HepG2 (cell line): ENCODE results near the gene UNC13D. TPM values are rescaled to one million over a fixed set of nuclear protein-coding genes. Genes with fewer than 3 reads are reported as not detected.
A peak's percentile ranks its signal among the peaks of the same experiment; 100 is the strongest.

Source experiments
- AFF4 ChIP-seq: sonication (generic); formaldehyde crosslinking; IDR thresholded peaks from 2 replicates; pipeline ENCODE4 v1.4.0; 2020; ENCODE audit warnings: missing genetic modification reagents
- CBFB ChIP-seq: sonication (generic); formaldehyde crosslinking; IDR thresholded peaks from 2 replicates; pipeline ENCODE4 v1.4.0; 2020; ENCODE audit warnings: missing genetic modification reagents
- CHD4 ChIP-seq: fragments of 200-600 bp; sonication (generic); IDR thresholded peaks from 2 replicates; pipeline ENCODE4 v1.7.0; 2017; ENCODE audit warnings: mild to moderate bottlenecking, low read length, borderline replicate concordance
- GTF2F1 ChIP-seq: fragments of 150-350 bp; IDR thresholded peaks from 2 replicates; pipeline ENCODE4 v1.6.1; 2014; ENCODE audit warnings: low read length
- HES4 ChIP-seq: sonication (generic); formaldehyde crosslinking; IDR thresholded peaks from 2 replicates; pipeline ENCODE4 v1.9.0; 2021; ENCODE audit warnings: mild to moderate bottlenecking, missing genetic modification reagents, borderline replicate concordance
- IKZF1 ChIP-seq: fragments of 450-650 bp; IDR thresholded peaks from 2 replicates; pipeline ENCODE4 v1.7.1; 2016
- MATR3 ChIP-seq: sonication (generic); formaldehyde crosslinking; IDR thresholded peaks from 2 replicates; pipeline ENCODE4 v1.4.0; 2020; ENCODE audit warnings: missing genetic modification reagents
- NFKB2 ChIP-seq: sonication (generic); formaldehyde crosslinking; IDR thresholded peaks from 2 replicates; pipeline ENCODE4 v1.4.0; 2020; ENCODE audit warnings: missing genetic modification reagents, borderline replicate concordance
- PLRG1 ChIP-seq: fragments of 450-650 bp; conservative IDR thresholded peaks from 2 replicates; pipeline ENCODE4 v1.6.1; 2016
- PREB ChIP-seq: sonication (generic); formaldehyde crosslinking; IDR thresholded peaks from 2 replicates; pipeline ENCODE4 v1.4.0; 2020; ENCODE audit warnings: missing genetic modification reagents
- PTBP1 ChIP-seq: fragments of 200-400 bp; formaldehyde crosslinking; IDR thresholded peaks from 2 replicates; pipeline ENCODE4 v1.6.1; 2018; ENCODE audit warnings: low read length, low read depth; ENCODE audit not compliant: poor library complexity, severe bottlenecking
- REL ChIP-seq: sonication (generic); formaldehyde crosslinking; conservative IDR thresholded peaks from 2 replicates; pipeline ENCODE4 v1.8.0; 2022; ENCODE audit warnings: mild to moderate bottlenecking, missing genetic modification reagents, moderate library complexity
- RFX1 ChIP-seq: fragments of 450-650 bp; IDR thresholded peaks from 2 replicates; pipeline ENCODE4 v1.6.1; 2017
- SAFB2 ChIP-seq: sonication (generic); formaldehyde crosslinking; IDR thresholded peaks from 2 replicates; pipeline ENCODE4 v1.5.1; 2020; ENCODE audit warnings: missing genetic modification reagents, low read depth, mild to moderate bottlenecking, borderline replicate concordance
- SMAD1 ChIP-seq: sonication (generic); formaldehyde crosslinking; IDR thresholded peaks from 2 replicates; pipeline ENCODE4 v1.4.0; 2020; ENCODE audit warnings: missing genetic modification reagents, low read depth, mild to moderate bottlenecking, borderline replicate concordance
- THAP7 ChIP-seq: sonication (generic); formaldehyde crosslinking; IDR thresholded peaks from 2 replicates; pipeline ENCODE4 v1.8.1; 2023; ENCODE audit warnings: mild to moderate bottlenecking, missing genetic modification reagents
- TP53 ChIP-seq: sonication (generic); formaldehyde crosslinking; conservative IDR thresholded peaks from 2 replicates; pipeline ENCODE4 v1.4.0; 2020; ENCODE audit warnings: missing genetic modification reagents
- ZC3H13 ChIP-seq: sonication (generic); formaldehyde crosslinking; IDR thresholded peaks from 2 replicates; pipeline ENCODE4 v1.8.1; 2023; ENCODE audit warnings: mild to moderate bottlenecking, missing genetic modification reagents, moderate library complexity
- ZIK1 ChIP-seq: sonication (generic); formaldehyde crosslinking; IDR thresholded peaks from 2 replicates; pipeline ENCODE4 v1.5.0; 2020; ENCODE audit warnings: mild to moderate bottlenecking, low read depth, missing genetic modification reagents, borderline replicate concordance
- ZNF121 ChIP-seq: sonication (generic); formaldehyde crosslinking; IDR thresholded peaks from 2 replicates; pipeline ENCODE4 v1.5.0; 2020; ENCODE audit warnings: mild to moderate bottlenecking, missing genetic modification reagents
- ZNF431 ChIP-seq: sonication (generic); formaldehyde crosslinking; IDR thresholded peaks from 2 replicates; pipeline ENCODE4 v1.9.0; 2022; ENCODE audit warnings: missing genetic modification reagents, low read depth, mild to moderate bottlenecking, borderline replicate concordance
- ZSCAN12 ChIP-seq: sonication (generic); formaldehyde crosslinking; IDR thresholded peaks from 2 replicates; pipeline ENCODE4 v1.9.0; 2021; ENCODE audit warnings: mild to moderate bottlenecking, missing genetic modification reagents
- polyA plus RNA-seq, 8 experiments: library from polyadenylated mRNA; depleted of rRNA in 3 of 8; stranded (reverse) in 7 of 8; unstranded in 1 of 8; fragments of >200 nt; fragmentation: Illumina TruSeq in 4 of 8; extraction: Trizol in 4 of 8; gene quantifications; 2 replicates each; pipeline versions ENCODE4 v1.2.1 to v1.2.3, GENCODE V29; 2011 to 2016; ENCODE audit warnings: low read depth in 4 of 8, missing spikeins in 1 of 8, mixed read lengths in 1 of 8; ENCODE audit not compliant: insufficient read depth in 1 of 8
- total RNA-seq, 5 experiments: library from RNA; depleted of rRNA; stranded (reverse); fragments of >200 nt; fragmentation: Illumina TruSeq; extraction: Trizol; gene quantifications; 2 replicates each; pipeline ENCODE4 v1.2.3, GENCODE V29; 2016; ENCODE audit warnings: low read depth in 1 of 5
- TF ChIP-seq, protein P1 (sequence below): IDR thresholded peaks from 2 replicates; pipeline ENCODE4 v1.6.1; 2016; ENCODE audit warnings: mild to moderate bottlenecking

Gene UNC13D
- total and polyA plus RNA-seq, 2 of the 13 experiments (the other 11 are each of a cell fraction or from before 2014, with no cell fraction given): 29.7 to 42.7 TPM

- TF ChIP-seq ZNF121 (CRISPR knock-in tag) (0 out of 2 replicates have a peak, but pooled peaks have one; percentile 71), PLRG1 (no peak), MATR3 (CRISPR knock-in tag) (no peak), ZIK1 (no peak; the same call in 1 of the 2 replicates), THAP7 (0 out of 2 replicates have a peak, but pooled peaks have one; percentile 57), TP53 (CRISPR knock-in tag) (no peak; the same call in 1 of the 2 replicates), SAFB2 (CRISPR knock-in tag) (no peak; the same call in 1 of the 2 replicates), PREB (CRISPR knock-in tag) (no peak), SMAD1 (CRISPR knock-in tag) (no peak; the same call in none of the 2 replicates), AFF4 (CRISPR knock-in tag) (peak; percentile 82), PTBP1 (peak; percentile 80), REL (CRISPR knock-in tag) (no peak), ZSCAN12 (CRISPR knock-in tag) (peak; percentile 51; the same call in 1 of the 2 replicates), ZC3H13 (CRISPR knock-in tag) (peak; percentile 95), IKZF1 (no peak), NFKB2 (CRISPR knock-in tag) (peak; percentile 49; the same call in 1 of the 2 replicates), CBFB (no peak; the same call in 1 of the 2 replicates), GTF2F1 (no peak), CHD4 (peak; percentile 56; the same call in 1 of the 2 replicates), HES4 (CRISPR knock-in tag) (no peak; the same call in 1 of the 2 replicates), RFX1 (no peak), ZNF431 (peak; percentile 86; the same call in 1 of the 2 replicates)
- TF ChIP-seq, protein P1, sequence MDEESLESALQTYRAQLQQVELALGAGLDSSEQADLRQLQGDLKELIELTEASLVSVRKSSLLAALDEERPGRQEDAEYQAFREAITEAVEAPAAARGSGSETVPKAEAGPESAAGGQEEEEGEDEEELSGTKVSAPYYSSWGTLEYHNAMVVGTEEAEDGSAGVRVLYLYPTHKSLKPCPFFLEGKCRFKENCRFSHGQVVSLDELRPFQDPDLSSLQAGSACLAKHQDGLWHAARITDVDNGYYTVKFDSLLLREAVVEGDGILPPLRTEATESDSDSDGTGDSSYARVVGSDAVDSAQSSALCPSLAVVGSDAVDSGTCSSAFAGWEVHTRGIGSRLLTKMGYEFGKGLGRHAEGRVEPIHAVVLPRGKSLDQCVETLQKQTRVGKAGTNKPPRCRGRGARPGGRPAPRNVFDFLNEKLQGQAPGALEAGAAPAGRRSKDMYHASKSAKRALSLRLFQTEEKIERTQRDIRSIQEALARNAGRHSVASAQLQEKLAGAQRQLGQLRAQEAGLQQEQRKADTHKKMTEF (CRISPR knock-in tag): peak; percentile 88; the same call in 1 of the 2 replicates
Observed at GRCh38 chr17:75785016-75785890, 59.0 kb downstream of the UNC13D start (continued).
